Gastrocnemius medialis (tissue), 4 donors: ENCODE data around the gene ATP2B1.

Source experiments
- CTCF ChIP-seq, 5 experiments: fragments of 450-650 bp in 3 of 5; fragments of 200-600 bp in 2 of 5; sonication (generic) in 2 of 5; IDR thresholded peaks in 4 of 5; conservative IDR thresholded peaks in 1 of 5; 1 replicate in 4 of 5; 2 replicates in 1 of 5; pipeline ENCODE4 v1.5.1; 2016 to 2019; ENCODE audit warnings: antibody characterized with exemption in 5 of 5, mild to moderate bottlenecking in 3 of 5, moderate library complexity in 3 of 5
- POLR2A ChIP-seq, 2 donors: fragments of 450-650 bp; IDR thresholded peaks; one replicate each; pipeline ENCODE4 v1.6.1; 2017; ENCODE audit warnings: antibody characterized with exemption in 2 of 2, mild to moderate bottlenecking in 2 of 2, moderate library complexity in 2 of 2

- TF ChIP-seq CTCF (IDR thresholded peaks at IDR 0.05 in 4 of 5, conservative IDR thresholded peaks at IDR 0.05 in 1 of 5), result peak in 1 of 5 experiments; percentile 25
- TF ChIP-seq POLR2A (IDR thresholded peaks at IDR 0.05), result no peak
These were observed 704 bp downstream of the ATP2B1 start for GRCh38 chr12:89707703-89708564.
